Neural cell (in vitro differentiated cells): ENCODE measurements around the gene PRIMA1.

ENCODE experiments used
- EZH2 ChIP-seq: fragments of 200-600, 300-800 bp; shearing (Covaris generic), sonication (generic); IDR thresholded peaks from 2 replicates; pipeline ENCODE4 v1.6.1; 2014; ENCODE audit warnings: antibody characterized with exemption, low read length, borderline replicate concordance, mild to moderate bottlenecking; ENCODE audit not compliant: insufficient read depth, poor library complexity, severe bottlenecking
- POLR2AphosphoS5 ChIP-seq: IDR thresholded peaks from 2 replicates; pipeline ENCODE4 v1.6.1; 2012
- RAD21 ChIP-seq: fragments of 450-650 bp; conservative IDR thresholded peaks from 2 replicates; pipeline ENCODE4 v1.6.1; 2014; ENCODE audit warnings: antibody characterized with exemption, mild to moderate bottlenecking, moderate library complexity
- SMC3 ChIP-seq: fragments of 450-650 bp; conservative IDR thresholded peaks from 2 replicates; pipeline ENCODE4 v1.6.1; 2014; ENCODE audit warnings: antibody characterized with exemption, mild to moderate bottlenecking, moderate library complexity; ENCODE audit not compliant: poor library complexity
- TF ChIP-seq, protein P1 (sequence below): fragments of 450-650 bp; IDR thresholded peaks from 2 replicates; pipeline ENCODE4 v1.5.1; 2014; ENCODE audit warnings: antibody characterized with exemption, mild to moderate bottlenecking, moderate library complexity; ENCODE audit not compliant: poor library complexity, severe bottlenecking
- TF ChIP-seq, protein P2 (sequence below): IDR thresholded peaks from 2 replicates; pipeline ENCODE4 v1.6.1; 2012; ENCODE audit warnings: borderline replicate concordance

DNA sequence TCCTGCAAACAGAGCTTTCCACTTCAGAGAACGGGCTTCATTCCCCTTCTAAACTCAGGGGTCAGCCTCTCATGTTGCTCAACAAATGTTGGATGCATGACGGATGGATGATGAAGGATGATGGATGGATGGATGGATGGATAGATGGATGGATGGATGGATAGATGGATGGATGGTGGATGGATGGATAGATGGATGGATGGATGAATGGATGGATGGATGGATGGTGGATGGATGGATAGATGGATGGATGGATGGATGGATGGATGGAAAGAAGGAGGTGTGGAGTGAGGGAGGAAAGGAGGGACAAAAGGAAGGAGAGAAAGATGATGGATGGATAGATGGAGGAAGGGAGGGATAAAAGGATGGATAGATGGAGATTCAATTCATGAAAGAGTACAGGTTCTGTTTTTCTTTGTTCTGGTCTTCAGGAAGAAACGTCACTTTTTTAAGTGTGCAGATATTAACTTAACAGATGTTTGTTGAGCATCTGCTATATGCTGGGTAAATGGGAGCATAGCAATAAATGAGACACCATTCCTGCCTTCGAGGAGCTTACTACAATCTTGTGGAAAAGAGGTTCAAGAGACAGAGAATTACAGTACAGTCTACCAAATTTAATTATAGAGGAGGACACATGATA lies 41.7 kb upstream of the PRIMA1 start:
- TF ChIP-seq, protein P1, sequence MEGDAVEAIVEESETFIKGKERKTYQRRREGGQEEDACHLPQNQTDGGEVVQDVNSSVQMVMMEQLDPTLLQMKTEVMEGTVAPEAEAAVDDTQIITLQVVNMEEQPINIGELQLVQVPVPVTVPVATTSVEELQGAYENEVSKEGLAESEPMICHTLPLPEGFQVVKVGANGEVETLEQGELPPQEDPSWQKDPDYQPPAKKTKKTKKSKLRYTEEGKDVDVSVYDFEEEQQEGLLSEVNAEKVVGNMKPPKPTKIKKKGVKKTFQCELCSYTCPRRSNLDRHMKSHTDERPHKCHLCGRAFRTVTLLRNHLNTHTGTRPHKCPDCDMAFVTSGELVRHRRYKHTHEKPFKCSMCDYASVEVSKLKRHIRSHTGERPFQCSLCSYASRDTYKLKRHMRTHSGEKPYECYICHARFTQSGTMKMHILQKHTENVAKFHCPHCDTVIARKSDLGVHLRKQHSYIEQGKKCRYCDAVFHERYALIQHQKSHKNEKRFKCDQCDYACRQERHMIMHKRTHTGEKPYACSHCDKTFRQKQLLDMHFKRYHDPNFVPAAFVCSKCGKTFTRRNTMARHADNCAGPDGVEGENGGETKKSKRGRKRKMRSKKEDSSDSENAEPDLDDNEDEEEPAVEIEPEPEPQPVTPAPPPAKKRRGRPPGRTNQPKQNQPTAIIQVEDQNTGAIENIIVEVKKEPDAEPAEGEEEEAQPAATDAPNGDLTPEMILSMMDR, result no peak
- TF ChIP-seq EZH2 (no peak), POLR2AphosphoS5 (no peak), RAD21 (no peak), SMC3 (no peak)
- TF ChIP-seq, protein P2, sequence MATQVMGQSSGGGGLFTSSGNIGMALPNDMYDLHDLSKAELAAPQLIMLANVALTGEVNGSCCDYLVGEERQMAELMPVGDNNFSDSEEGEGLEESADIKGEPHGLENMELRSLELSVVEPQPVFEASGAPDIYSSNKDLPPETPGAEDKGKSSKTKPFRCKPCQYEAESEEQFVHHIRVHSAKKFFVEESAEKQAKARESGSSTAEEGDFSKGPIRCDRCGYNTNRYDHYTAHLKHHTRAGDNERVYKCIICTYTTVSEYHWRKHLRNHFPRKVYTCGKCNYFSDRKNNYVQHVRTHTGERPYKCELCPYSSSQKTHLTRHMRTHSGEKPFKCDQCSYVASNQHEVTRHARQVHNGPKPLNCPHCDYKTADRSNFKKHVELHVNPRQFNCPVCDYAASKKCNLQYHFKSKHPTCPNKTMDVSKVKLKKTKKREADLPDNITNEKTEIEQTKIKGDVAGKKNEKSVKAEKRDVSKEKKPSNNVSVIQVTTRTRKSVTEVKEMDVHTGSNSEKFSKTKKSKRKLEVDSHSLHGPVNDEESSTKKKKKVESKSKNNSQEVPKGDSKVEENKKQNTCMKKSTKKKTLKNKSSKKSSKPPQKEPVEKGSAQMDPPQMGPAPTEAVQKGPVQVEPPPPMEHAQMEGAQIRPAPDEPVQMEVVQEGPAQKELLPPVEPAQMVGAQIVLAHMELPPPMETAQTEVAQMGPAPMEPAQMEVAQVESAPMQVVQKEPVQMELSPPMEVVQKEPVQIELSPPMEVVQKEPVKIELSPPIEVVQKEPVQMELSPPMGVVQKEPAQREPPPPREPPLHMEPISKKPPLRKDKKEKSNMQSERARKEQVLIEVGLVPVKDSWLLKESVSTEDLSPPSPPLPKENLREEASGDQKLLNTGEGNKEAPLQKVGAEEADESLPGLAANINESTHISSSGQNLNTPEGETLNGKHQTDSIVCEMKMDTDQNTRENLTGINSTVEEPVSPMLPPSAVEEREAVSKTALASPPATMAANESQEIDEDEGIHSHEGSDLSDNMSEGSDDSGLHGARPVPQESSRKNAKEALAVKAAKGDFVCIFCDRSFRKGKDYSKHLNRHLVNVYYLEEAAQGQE, result no peak
